GOT3 (cell line): ENCODE results near the gene RRP8.

Experiments used
- DNase-seq: peaks from one replicate; lab custom pipeline; 2025; ENCODE audit warnings: mixed read lengths; lab: John Stamatoyannopoulos, UW

The RRP8 gene

GRCh38 chr11:6617315-6617781 lies 13.9 kb upstream of the RRP8 start:
- no peak for DNase-seq

GRCh38 chr11:6616596-6617250 lies 13.3 kb upstream of the RRP8 start:
- DNase-seq: no peak

GRCh38 chr11:6615882-6616585 lies 12.6 kb upstream of the RRP8 start:
- no peak for DNase-seq

DNA sequence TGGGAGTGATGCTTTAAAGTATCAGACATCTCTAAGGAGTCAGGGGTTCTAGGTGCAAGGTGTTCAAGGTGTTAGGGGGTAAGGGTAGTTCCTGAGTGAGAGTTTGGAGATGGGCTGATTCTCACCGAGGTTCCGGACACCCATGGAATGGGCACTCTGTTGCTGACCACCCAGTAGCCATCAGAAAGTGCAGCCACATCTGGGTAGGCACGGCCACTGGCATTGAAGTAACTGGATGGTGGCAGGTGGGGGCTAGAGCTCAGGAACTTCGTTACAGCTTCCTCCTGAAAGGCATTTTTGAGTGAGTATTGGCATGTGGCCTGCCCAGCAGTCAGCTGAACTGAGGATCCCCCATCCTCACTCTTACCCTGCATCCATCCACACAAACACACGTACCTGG lies 11.6 kb upstream of the RRP8 start:
- no peak for DNase-seq

DNA sequence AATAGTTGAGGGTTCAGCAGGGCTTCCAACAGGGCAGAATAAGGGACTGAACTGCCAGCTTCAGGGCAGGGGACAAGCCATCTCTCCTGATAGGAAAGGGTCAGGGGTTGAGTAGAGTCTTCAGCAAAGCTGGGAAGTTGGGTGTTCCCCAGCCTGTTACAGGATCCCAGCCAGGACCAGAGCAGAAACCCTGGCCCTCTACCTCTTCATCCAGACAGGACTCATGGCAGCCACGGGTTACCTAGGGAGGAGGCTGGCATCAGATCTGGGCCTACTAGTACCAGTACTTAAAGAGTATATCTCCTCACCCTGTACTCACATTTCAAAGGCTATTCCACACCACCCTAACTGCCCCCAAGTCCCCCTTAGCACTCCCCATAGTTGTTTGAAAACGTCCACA lies 11.0 kb upstream of the RRP8 start:
- DNase-seq: no peak

GRCh38 chr11:6613496-6613895 lies 10.1 kb upstream of the RRP8 start:
- no peak for DNase-seq

DNA sequence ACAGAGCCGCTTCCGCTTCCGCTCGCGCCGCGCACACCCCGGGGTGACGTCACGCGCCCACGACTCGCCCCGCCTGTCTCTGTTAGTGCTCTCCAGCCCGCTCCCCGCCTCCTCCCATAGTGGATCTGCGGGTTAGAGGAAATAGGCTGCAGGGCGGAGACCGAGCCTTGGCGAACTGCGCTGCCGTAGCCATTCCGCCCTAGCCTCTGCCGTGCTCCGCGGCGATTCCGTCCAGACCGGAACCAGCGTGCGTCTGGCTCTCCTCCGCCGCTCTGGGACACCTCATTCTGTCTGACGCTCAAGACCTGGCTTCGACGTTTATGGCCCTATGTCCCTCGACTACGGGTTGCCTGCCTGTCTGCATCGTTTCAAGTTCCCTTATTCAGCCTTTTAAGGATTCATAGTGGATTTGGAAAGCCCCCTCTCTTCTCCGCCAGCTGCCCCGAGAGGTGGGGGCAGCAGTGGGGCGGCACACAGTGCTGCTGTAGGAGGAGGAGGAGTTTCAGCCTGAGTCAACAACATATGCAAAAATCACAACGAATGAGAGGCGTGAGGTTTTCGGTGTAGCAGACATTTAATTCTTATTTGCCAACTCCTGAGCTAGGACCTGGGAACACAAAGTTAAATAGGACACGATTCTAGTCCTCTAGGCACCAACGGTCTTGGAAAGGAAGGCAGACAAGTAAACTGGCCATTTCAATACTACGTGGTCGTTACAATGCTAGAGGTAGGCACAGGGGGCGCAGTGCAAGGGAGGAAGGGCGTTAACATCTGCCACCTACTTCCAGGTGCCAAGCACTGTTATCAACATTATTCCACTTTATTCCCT lies 9.0 kb upstream of the RRP8 start, which contains the start of gene TAF10:
TAF10 (minus strand) TSS at position 4 of the 829 bp plus-strand sequence. CDS start 27 bp downstream, outside the sequence.
- peak; percentile 40 for DNase-seq

DNA sequence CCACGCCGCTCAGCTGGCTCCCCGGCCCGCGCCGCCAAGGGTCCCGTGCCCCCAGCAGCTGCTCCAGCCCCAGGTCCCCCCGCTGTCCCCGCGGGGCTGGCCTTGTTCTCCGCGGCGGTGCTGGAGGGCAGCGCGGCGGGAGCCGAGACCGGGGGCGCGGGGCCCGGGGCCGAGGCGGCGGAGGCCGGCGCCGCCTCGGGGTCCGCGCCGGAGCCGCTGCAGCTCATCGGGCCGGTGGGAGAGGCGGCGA lies 8.5 kb upstream of the RRP8 start:
- DNase-seq: no peak

DNA sequence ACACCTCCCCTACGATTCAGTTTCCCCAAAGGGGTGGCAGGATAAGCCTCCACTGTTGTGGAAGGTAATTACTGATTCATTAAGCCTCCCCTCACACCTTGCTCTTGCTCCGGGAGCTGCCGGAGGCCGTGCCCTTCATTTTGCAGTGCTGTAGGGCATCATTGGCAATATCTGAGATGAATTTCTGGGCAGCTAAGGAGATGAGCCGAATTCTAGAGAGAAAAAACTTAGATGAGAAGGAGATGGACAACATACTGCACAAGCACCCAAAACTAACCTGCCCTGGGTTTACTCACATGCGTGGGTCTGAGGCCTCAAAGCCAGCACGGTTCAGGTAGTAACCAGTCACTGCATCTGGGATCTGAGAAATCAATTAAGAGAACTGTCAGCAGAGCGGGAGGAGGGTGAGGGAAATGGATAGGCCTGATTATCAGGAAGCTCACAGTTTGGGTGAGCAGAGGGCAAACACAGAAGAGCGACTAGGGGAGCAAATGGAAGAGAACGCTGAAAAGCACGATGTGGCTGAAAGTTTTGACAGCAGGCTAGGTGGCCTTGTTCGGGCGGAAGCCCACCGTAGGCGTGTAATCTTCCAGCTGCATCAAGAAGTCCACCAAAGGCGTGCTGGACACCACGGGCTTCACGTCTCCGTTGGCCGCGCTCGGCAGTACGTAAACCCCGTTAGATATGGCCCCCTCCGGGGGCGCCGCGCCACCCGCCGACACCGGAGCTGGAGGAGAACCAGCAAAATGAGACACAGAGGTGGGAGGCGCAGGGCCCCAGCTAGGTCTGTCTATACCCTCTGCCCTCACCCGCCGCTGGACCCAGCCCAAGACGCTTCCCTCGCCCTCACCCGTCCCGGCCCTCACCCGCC lies 7.9 kb upstream of the RRP8 start:
- no peak for DNase-seq

DNA sequence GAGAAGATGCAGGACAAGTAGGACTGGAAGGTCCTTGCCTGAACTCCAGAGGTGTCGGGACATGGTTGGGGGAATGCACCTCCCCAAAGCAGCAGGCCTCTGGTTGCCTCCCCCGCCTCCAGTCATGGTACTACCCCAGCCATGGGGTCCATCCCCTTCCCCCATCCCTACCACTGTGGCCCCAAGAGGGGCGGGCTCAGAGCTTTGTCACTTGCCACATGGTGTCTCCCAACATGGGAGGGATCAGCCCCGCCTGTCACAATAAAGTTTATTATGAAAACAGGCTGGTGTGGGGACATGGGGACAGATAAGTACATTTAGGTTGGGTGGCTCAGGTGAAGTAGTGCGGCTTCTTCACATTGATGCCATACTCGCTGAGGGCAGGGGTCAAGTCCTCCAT lies 7.2 kb upstream of the RRP8 start:
- no peak for DNase-seq

- no peak for DNase-seq
These were observed 6.1 kb upstream of the RRP8 start for GRCh38 chr11:6609502-6610015.

- DNase-seq: no peak
These were observed 5.5 kb upstream of the RRP8 start for GRCh38 chr11:6608726-6609501.

- no peak for DNase-seq
These were observed 4.6 kb upstream of the RRP8 start for GRCh38 chr11:6608011-6608410.

- no peak for DNase-seq
These were observed 3.9 kb upstream of the RRP8 start for GRCh38 chr11:6607190-6607795.

DNA sequence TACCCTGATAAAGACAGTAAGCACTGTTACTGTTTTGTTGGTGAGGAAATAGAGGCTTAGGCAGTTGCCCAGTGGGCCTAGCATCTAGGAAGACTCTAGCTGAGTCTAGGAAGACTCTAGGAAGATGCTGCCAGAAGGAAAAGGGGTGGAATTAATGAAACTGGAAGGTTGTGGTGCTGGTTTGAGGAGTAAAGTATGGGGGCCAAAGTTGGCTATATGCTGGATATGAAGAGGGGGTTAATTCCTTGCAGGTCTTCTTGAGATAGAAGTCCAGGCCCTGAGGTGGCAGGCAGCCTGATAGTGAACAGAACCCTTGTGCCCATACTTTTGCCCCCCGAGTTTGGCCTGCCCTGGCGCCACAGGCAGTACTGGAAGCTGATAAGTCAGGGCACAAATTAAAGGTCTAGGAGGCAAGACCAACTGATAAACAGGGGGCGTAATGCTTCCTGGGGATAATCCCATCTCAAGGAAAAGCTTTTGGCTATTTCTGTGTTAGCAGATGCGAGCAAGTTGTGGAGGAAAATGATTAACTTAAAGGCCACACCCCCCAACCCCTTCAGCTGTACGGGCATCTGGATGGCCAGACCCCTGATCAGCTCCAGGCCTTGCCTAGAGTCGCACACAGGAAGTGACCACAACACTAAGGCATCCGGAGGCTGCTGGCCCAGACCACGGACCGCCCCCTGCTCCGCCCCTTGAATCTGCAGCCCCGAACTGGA lies 3.2 kb upstream of the RRP8 start:
- no peak for DNase-seq

DNA sequence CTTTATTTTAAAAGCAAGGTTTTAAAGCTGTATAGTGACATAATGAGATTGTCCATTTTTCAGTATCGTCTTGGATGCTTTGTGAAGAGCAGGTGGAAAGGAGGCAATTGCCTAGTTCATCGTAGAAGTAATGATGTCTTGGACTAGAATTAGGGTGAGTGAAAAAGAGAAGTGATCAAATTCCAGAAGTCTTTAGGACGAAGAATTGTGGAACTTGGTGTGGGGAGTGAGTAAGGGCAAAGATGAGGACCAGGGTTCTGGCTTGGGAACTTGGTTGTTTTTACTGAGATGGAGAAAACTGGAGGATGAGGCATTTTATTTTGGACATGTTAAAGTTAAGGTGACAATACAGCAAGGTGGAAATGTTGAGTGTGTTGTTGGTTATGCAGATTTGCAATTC lies 1.4 kb upstream of the RRP8 start:
- DNase-seq: no peak

- no peak for DNase-seq
These were observed 738 bp upstream of the RRP8 start for GRCh38 chr11:6604081-6604626.

- no peak for DNase-seq
These were observed 1.1 kb downstream of the RRP8 start for GRCh38 chr11:6602096-6602940.

DNA sequence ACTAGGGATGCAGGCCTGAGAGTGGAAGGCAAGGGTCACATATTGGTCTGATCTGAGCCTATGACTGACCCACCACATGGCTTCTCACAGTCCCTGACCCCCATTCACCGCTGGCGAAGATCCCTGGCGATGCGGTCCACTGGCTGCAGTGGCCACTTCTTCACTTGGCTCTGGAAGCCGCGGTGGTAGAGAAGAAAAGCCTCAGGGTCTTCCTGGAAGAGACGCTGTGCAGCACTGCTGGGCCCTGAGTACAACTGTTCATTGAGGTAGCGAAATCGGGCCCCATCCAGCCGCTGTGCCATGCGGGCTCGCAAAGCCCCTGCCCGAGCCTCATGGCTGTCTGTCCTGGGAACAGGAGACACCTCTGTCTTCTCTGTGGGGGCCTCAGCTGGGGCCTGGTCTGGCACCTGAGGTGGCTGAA lies 2.4 kb downstream of the RRP8 start:
- no peak for DNase-seq
